Mucosa of stomach (tissue), 1 donor: ENCODE data around the gene TECRL.

ENCODE experiments used
- H3K27me3 ChIP-seq: one replicate; pipeline ENCODE4 v1.7.0; 2013; ENCODE audit warnings: mild to moderate bottlenecking, low read length; ENCODE audit not compliant: control insufficient read depth, insufficient read depth
- H3K36me3 ChIP-seq: one replicate; pipeline ENCODE4 v1.7.0; 2013; ENCODE audit warnings: low read length; ENCODE audit not compliant: control insufficient read depth, insufficient read depth
- H3K4me1 ChIP-seq: one replicate; pipeline ENCODE4 v1.7.0; 2013; ENCODE audit warnings: mild to moderate bottlenecking, low read length; ENCODE audit not compliant: control insufficient read depth, insufficient read depth
- H3K4me3 ChIP-seq: one replicate; pipeline ENCODE4 v1.7.0; 2013; ENCODE audit warnings: low read length
- H3K9ac ChIP-seq: one replicate; pipeline ENCODE4 v1.7.0; 2013; ENCODE audit warnings: mild to moderate bottlenecking, low read length, moderate library complexity
- H3K9me3 ChIP-seq: one replicate; pipeline ENCODE4 v1.7.0; 2013; ENCODE audit warnings: mild to moderate bottlenecking, low read length, moderate library complexity; ENCODE audit not compliant: control insufficient read depth
- donor health status: Pancreatic carcinoma.

Gene TECRL

DNA sequence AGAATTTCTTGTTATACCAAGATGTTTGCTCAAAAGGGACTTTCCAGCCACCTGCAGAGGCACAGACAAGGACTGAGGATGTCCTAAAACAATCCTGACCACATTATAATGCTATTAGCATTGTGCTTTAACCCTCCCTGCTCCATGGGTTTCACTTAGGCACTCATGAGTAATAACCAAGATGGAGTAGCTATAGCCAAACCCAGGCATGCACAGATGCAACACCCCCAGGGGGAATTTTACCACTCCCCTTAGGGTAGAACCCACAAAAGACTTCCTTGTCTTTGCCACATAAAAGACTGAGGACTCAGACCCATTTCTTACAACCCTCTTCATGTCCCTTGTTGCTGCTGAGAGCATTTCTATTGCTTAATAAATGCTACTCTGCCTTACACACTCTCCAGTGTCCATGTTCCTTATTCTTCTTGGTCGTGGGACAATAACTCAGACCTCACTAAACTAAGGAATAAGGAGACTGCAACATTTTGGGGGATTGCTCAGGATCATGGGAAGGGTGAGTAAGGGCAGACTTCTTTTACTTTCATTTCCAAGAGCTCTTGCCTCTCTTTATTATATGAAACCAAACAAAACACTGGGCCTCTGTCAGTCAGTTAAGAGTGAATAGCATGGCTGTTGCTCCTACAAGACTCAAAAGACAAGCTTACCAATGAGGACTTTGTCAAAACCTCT, 103.5 kb downstream of the TECRL start:
- Histone ChIP-seq H3K4me3 (no peak overlapping the region), H3K9ac (no peak overlapping the region), H3K27me3 (no peaks in the 10 kb centered on the region), H3K36me3 (no peaks in the 10 kb centered on the region), H3K4me1 (peaks cover 4% of the 10 kb centered on the region), H3K9me3 (no peaks in the 10 kb centered on the region)

GRCh38 chr4:64272432-64272831, 136.8 kb downstream of the TECRL start:
- Histone ChIP-seq H3K4me3 (no peak overlapping the region), H3K9ac (no peak overlapping the region), H3K36me3 (no peaks in the 10 kb centered on the region), H3K4me1 (no peaks in the 10 kb centered on the region), H3K27me3 (no peaks in the 10 kb centered on the region), H3K9me3 (no peaks in the 10 kb centered on the region)

DNA sequence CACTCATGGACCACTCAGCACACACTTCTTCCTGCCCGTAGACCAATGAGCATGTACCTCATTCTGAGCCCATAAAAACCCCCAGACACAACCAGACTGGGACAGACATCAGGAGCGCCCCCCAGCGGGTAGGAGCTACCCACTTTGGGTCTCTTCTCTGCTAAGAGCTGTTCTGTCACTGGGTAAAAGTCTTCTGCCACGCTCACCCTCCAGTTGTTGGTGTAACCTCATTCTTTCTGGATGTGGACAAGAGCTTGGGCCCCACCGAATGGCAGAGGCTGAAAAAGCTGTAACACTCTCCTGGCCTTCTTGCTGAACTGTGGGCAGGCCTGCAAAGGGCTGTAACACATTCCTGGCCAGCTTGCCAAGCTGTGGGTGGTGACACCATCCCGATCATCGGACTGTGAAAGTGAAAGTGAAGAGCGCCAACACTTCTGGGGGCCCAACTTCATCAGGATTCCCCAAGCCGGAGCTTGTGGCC, 137.6 kb downstream of the TECRL start:
- Histone ChIP-seq H3K4me1 (no peaks in the 10 kb centered on the region), H3K9me3 (no peaks in the 10 kb centered on the region), H3K36me3 (no peaks in the 10 kb centered on the region), H3K4me3 (no peak overlapping the region), H3K27me3 (no peaks in the 10 kb centered on the region), H3K9ac (no peak overlapping the region)

DNA sequence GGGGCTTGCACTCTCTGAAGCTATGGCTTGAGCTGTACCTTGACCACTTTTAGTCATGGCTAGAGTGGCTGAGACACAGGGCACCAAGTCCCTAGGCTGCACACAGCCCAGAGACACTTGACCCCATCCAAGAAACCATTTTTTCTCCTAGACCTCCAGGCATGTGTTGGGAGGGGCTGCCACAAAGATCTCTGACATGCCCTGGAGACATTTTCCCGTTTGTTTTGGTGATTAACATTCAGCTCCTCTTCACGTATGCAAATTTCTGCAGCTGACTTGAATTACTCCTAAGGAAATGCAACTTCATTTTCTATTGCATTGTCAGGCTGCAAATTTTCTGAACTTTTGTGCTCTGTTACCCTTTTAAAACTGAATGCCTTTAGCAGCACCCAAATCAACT, 142.6 kb downstream of the TECRL start:
- H3K36me3 ChIP-seq: no peaks in the 10 kb centered on the region
- no peaks in the 10 kb centered on the region for H3K4me1 ChIP-seq
- no peaks in the 10 kb centered on the region for H3K27me3 ChIP-seq
- H3K9ac ChIP-seq: no peak overlapping the region
- H3K9me3 ChIP-seq: no peaks in the 10 kb centered on the region
- no peak overlapping the region for H3K4me3 ChIP-seq

DNA sequence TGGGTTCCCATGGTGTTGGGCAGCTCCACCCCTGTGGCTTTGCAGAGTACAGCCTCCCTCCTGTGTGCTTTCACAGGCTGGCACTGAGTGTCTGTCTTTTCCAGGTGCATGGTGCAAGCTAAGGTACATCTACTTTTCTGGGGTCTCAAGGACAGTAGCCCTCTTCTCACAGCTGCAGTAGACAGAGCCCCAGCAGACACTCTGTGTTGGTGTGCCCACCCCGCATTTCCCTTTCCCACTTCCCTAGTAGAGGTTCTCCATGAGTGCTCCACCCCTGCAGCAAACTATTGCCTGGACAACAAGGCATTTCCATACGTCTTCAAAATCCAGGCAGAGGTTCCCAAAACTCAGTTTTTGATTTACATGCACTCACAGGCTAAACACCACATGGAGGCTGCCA, 143.0 kb downstream of the TECRL start:
- H3K9ac ChIP-seq: no peak overlapping the region
- H3K27me3 ChIP-seq: no peaks in the 10 kb centered on the region
- no peaks in the 10 kb centered on the region for H3K4me1 ChIP-seq
- no peaks in the 10 kb centered on the region for H3K9me3 ChIP-seq
- H3K4me3 ChIP-seq: no peak overlapping the region
- no peaks in the 10 kb centered on the region for H3K36me3 ChIP-seq

GRCh38 chr4:64251781-64252180, 157.5 kb downstream of the TECRL start:
- H3K36me3 ChIP-seq: no peaks in the 10 kb centered on the region
- H3K4me1 ChIP-seq: no peaks in the 10 kb centered on the region
- no peak overlapping the region for H3K9ac ChIP-seq
- no peaks in the 10 kb centered on the region for H3K27me3 ChIP-seq
- H3K4me3 ChIP-seq: no peak overlapping the region
- H3K9me3 ChIP-seq: no peaks in the 10 kb centered on the region

- Histone ChIP-seq H3K4me1 (no peaks in the 10 kb centered on the region), H3K4me3 (no peak overlapping the region), H3K9me3 (no peaks in the 10 kb centered on the region), H3K9ac (no peak overlapping the region), H3K36me3 (no peaks in the 10 kb centered on the region), H3K27me3 (no peaks in the 10 kb centered on the region)
Measured at GRCh38 chr4:64250488-64250887, 158.8 kb downstream of the TECRL start.

- Histone ChIP-seq H3K36me3 (no peaks in the 10 kb centered on the region), H3K4me3 (no peak overlapping the region), H3K9ac (no peak overlapping the region), H3K4me1 (no peaks in the 10 kb centered on the region), H3K27me3 (no peaks in the 10 kb centered on the region), H3K9me3 (no peaks in the 10 kb centered on the region)
Measured at GRCh38 chr4:64250061-64250460, 159.2 kb downstream of the TECRL start.

- H3K9ac ChIP-seq: no peak overlapping the region
- no peak overlapping the region for H3K4me3 ChIP-seq
- H3K36me3 ChIP-seq: no peaks in the 10 kb centered on the region
- no peaks in the 10 kb centered on the region for H3K4me1 ChIP-seq
- H3K9me3 ChIP-seq: no peaks in the 10 kb centered on the region
- H3K27me3 ChIP-seq: no peaks in the 10 kb centered on the region
Measured at GRCh38 chr4:64248186-64248585, 161.1 kb downstream of the TECRL start.

DNA sequence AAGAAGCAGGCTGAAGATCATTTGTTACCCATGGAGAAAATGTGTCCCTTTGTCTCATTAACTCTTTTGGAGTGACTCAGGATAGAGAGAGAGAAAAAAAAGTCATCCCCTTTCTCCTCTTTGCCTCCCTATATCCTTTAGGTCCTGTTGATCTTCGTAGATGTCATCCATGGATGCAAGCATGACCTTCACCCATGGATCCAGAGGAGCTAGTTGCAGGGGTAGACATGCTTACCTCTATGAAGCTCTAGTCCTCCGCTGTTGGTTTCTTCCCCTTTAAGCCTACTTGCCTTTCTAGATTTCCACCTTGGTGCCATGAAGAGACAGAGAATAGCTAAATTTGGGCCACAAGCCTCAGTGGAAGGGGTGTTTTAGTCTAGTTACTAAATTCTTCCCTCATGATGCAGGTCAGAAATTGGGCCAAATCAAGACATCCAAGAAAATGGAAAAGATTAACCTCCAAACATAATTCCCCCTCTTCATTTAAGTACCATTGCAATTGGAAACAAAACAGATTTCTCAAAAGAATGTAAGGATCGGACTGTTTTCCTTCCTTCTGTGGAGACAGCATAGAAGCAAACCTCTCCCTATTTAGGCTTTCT, 178.4 kb downstream of the TECRL start:
- no peak overlapping the region for H3K9ac ChIP-seq
- H3K4me1 ChIP-seq: no peaks in the 10 kb centered on the region
- no peak overlapping the region for H3K4me3 ChIP-seq
- H3K9me3 ChIP-seq: peaks cover 6% of the 10 kb centered on the region
- H3K27me3 ChIP-seq: no peaks in the 10 kb centered on the region
- H3K36me3 ChIP-seq: no peaks in the 10 kb centered on the region
